Smooth muscle cell (in vitro differentiated cells): ENCODE results near the gene PRLH. TPM values are rescaled to one million over a fixed set of nuclear protein-coding genes. Genes with fewer than 3 reads are reported as not detected.

Source experiments
- DNase-seq: peaks from one replicate; lab custom pipeline; 2025; ENCODE audit not compliant: unreplicated experiment; lab: John Stamatoyannopoulos, UW
- H2AFZ ChIP-seq: fragments of 200-600 bp; sonication (generic); 2 replicates; pipeline ENCODE4 v1.6.0; 2016; ENCODE audit warnings: antibody characterized with exemption, low read depth, mild to moderate bottlenecking
- H3F3A ChIP-seq: fragments of 200-600 bp; sonication (generic); 2 replicates; pipeline ENCODE4 v1.6.0; 2017; ENCODE audit warnings: antibody characterized with exemption, low read depth
- H3K27ac ChIP-seq: fragments of 200-600 bp; sonication (generic); 2 replicates; pipeline ENCODE4 v1.5.1; 2016; ENCODE audit warnings: low read depth, mild to moderate bottlenecking
- H3K27me3 ChIP-seq: fragments of 200-600 bp; sonication (generic); 2 replicates; pipeline ENCODE4 v1.6.1; 2016; ENCODE audit warnings: low read depth, mild to moderate bottlenecking
- H3K36me3 ChIP-seq: fragments of 200-600 bp; sonication (generic); 2 replicates; pipeline ENCODE4 v1.5.1; 2016; ENCODE audit warnings: low read depth
- H3K4me1 ChIP-seq: fragments of 200-600 bp; sonication (generic); 2 replicates; pipeline ENCODE4 v1.5.1; 2016; ENCODE audit warnings: low read depth
- H3K4me2 ChIP-seq: fragments of 200-600 bp; sonication (generic); 2 replicates; pipeline ENCODE4 v1.6.0; 2016; ENCODE audit warnings: mild to moderate bottlenecking
- H3K4me3 ChIP-seq: fragments of 200-600 bp; sonication (generic); 2 replicates; pipeline ENCODE4 v1.5.1; 2016; ENCODE audit warnings: mild to moderate bottlenecking
- H3K79me2 ChIP-seq: fragments of 200-600 bp; sonication (generic); 2 replicates; pipeline ENCODE4 v1.6.0; 2016; ENCODE audit warnings: low read depth, mild to moderate bottlenecking
- H3K9ac ChIP-seq: fragments of 200-600 bp; sonication (generic); 2 replicates; pipeline ENCODE4 v1.6.0; 2016; ENCODE audit warnings: low read depth
- H3K9me3 ChIP-seq: fragments of 200-600 bp; sonication (generic); replicated peaks from 2 replicates; pipeline ENCODE4 v1.5.1; 2016; ENCODE audit warnings: low read depth
- H4K20me1 ChIP-seq: fragments of 200-600 bp; sonication (generic); 2 replicates; pipeline ENCODE4 v1.6.0; 2016; ENCODE audit warnings: low read depth
- CTCF ChIP-seq: fragments of 200-600 bp; sonication (generic); IDR thresholded peaks from 2 replicates; pipeline ENCODE4 v1.5.1; 2017; ENCODE audit warnings: borderline replicate concordance, mild to moderate bottlenecking, antibody characterized with exemption; ENCODE audit not compliant: insufficient read depth, poor library complexity, severe bottlenecking
- WGBS: methylation state at CpG from one replicate; pipeline ENCODE4 v1.1.7; 2016; ENCODE audit warnings: low lambda C conversion rate; 5-methylcytosine and 5-hydroxymethylcytosine counted together
- polyA plus RNA-seq: library from polyadenylated mRNA; unstranded; fragments of >200 nt; fragmentation: Nextera tagmentation; extraction: Ambion mirVana; gene quantifications from 2 replicates; pipeline ENCODE4 v1.2.1, GENCODE V29; 2016
- total RNA-seq: library from RNA; depleted of rRNA; stranded (reverse); fragments of >200 nt; gene quantifications from 2 replicates; pipeline ENCODE4 v1.2.3, GENCODE V29; 2014

Gene PRLH
- total and polyA plus RNA-seq, 2 experiments from 2014 or later: not detected

GRCh38 chr2:237529452-237530402, 36.6 kb upstream of the PRLH start:
- no peak overlapping the region for H3K9ac ChIP-seq
- no peak overlapping the region for H3K4me3 ChIP-seq
- no peaks in the 10 kb centered on the region for H3K9me3 ChIP-seq
- DNase-seq: no peak
- H4K20me1 ChIP-seq: no peaks in the 10 kb centered on the region
- peaks cover 4% of the 10 kb centered on the region for H3K36me3 ChIP-seq
- TF ChIP-seq CTCF: no peak
- H3K79me2 ChIP-seq: no peaks in the 10 kb centered on the region
- peaks cover 16% of the 10 kb centered on the region for H3F3A ChIP-seq
- no peak overlapping the region for H3K27ac ChIP-seq
- H3K27me3 ChIP-seq: no peaks in the 10 kb centered on the region
- no peak overlapping the region for H2AFZ ChIP-seq
- H3K4me1 ChIP-seq: no peaks in the 10 kb centered on the region
- 95% methylated on average over 19 of the region's 19 CpGs for whole genome bisulfite sequencing
- H3K4me2 ChIP-seq: no peak overlapping the region

- WGBS: 82% methylated on average over 12 of the region's 12 CpGs
- DNase-seq: no peak
These were observed 35.6 kb upstream of the PRLH start for GRCh38 chr2:237530472-237531433.

GRCh38 chr2:237532160-237532559, 34.2 kb upstream of the PRLH start:
- Histone ChIP-seq H3K9ac (peak overlapping the region; percentile 40), H3K4me3 (no peak overlapping the region), H3K79me2 (no peaks in the 10 kb centered on the region), H3K36me3 (peaks cover 4% of the 10 kb centered on the region), H3K4me1 (no peaks in the 10 kb centered on the region), H2AFZ (no peak overlapping the region), H3K4me2 (peak overlapping the region; percentile 41), H4K20me1 (no peaks in the 10 kb centered on the region), H3F3A (peaks cover 20% of the 10 kb centered on the region), H3K9me3 (no peaks in the 10 kb centered on the region), H3K27ac (peak overlapping the region; percentile 83), H3K27me3 (no peaks in the 10 kb centered on the region)
- no peak for TF ChIP-seq CTCF
- no peak for DNase-seq
- WGBS: 13% methylated on average over 11 of the region's 11 CpGs

More at GRCh38 chr2:237530472-237531433, 35.6 kb upstream of the PRLH start:
- no peaks in the 10 kb centered on the region for H4K20me1 ChIP-seq
- H3K79me2 ChIP-seq: no peaks in the 10 kb centered on the region
- H2AFZ ChIP-seq: no peak overlapping the region
- no peak for TF ChIP-seq CTCF
- H3K27ac ChIP-seq: peak overlapping the region; percentile 83
- H3K9ac ChIP-seq: no peak overlapping the region
- no peaks in the 10 kb centered on the region for H3K27me3 ChIP-seq
- peaks cover 20% of the 10 kb centered on the region for H3F3A ChIP-seq
- H3K4me3 ChIP-seq: no peak overlapping the region
- H3K4me2 ChIP-seq: no peak overlapping the region
- H3K4me1 ChIP-seq: no peaks in the 10 kb centered on the region
- no peaks in the 10 kb centered on the region for H3K9me3 ChIP-seq
- peaks cover 4% of the 10 kb centered on the region for H3K36me3 ChIP-seq
